Neuronal stem cell (in vitro differentiated cells): Measurements from ENCODE around the gene TMED8.

Experiments
- DNase-seq: peaks from one replicate; pipeline ENCODE4 v3.0.0-alpha.2; 2013; ENCODE audit warnings: low spot score
- H2AFZ ChIP-seq: one replicate; pipeline ENCODE4 v1.6.1; 2013; ENCODE audit warnings: mild to moderate bottlenecking, low read length, inconsistent platforms
- H2AK5ac ChIP-seq: 2 replicates; pipeline ENCODE4 v1.6.1; 2013; ENCODE audit warnings: low read depth, mild to moderate bottlenecking, inconsistent platforms, low read length, moderate library complexity, mixed read lengths
- H2BK120ac ChIP-seq: 2 replicates; pipeline ENCODE4 v1.6.1; 2013; ENCODE audit warnings: low read depth, mild to moderate bottlenecking, inconsistent platforms, low read length, moderate library complexity, mixed read lengths
- H2BK12ac ChIP-seq: one replicate; pipeline ENCODE4 v1.6.1; 2013; ENCODE audit warnings: low read length, inconsistent platforms
- H2BK15ac ChIP-seq: 2 replicates; pipeline ENCODE4 v1.6.1; 2013; ENCODE audit warnings: mild to moderate bottlenecking, low read length, inconsistent platforms, mixed read lengths
- H2BK5ac ChIP-seq: one replicate; pipeline ENCODE4 v1.6.1; 2013; ENCODE audit warnings: inconsistent platforms, mild to moderate bottlenecking, low read length, moderate library complexity
- H3K14ac ChIP-seq: one replicate; pipeline ENCODE4 v1.6.1; 2013; ENCODE audit warnings: low read length, inconsistent platforms
- H3K18ac ChIP-seq: 2 replicates; pipeline ENCODE4 v1.6.1; 2013; ENCODE audit warnings: low read length, inconsistent platforms
- H3K23ac ChIP-seq: 2 replicates; pipeline ENCODE4 v1.6.1; 2013; ENCODE audit warnings: low read depth, mild to moderate bottlenecking, mixed read lengths, low read length, inconsistent platforms; ENCODE audit not compliant: poor library complexity
- H3K27ac ChIP-seq: replicated peaks from 3 replicates; pipeline ENCODE4 v1.5.1; 2013; ENCODE audit warnings: low read length, inconsistent platforms
- H3K27me3 ChIP-seq, 3 experiments: 2 replicates each; pipeline ENCODE4 v1.6.1; 2013; ENCODE audit warnings: low read length in 3 of 3, mild to moderate bottlenecking in 2 of 3, inconsistent platforms in 1 of 3, low read depth in 1 of 3, mixed read lengths in 1 of 3, moderate library complexity in 1 of 3; ENCODE audit not compliant: control insufficient read depth in 3 of 3, insufficient read depth in 3 of 3
- H3K36me3 ChIP-seq, 2 donors: replicated peaks in 1 of 2; 2 replicates each; pipeline ENCODE4 v1.6.1; 2013; ENCODE audit warnings: low read length in 2 of 2; ENCODE audit not compliant: control insufficient read depth in 2 of 2, insufficient read depth in 2 of 2
- H3K4ac ChIP-seq: 2 replicates; pipeline ENCODE4 v1.6.1; 2013; ENCODE audit warnings: inconsistent platforms, mild to moderate bottlenecking, low read length, moderate library complexity
- H3K4me1 ChIP-seq, 2 donors: 1 replicate in 1 of 2; 2 replicates in 1 of 2; pipeline ENCODE4 v1.6.1; 2013; ENCODE audit warnings: low read length in 2 of 2, low read depth in 1 of 2; ENCODE audit not compliant: control insufficient read depth in 2 of 2, insufficient read depth in 1 of 2
- H3K4me2 ChIP-seq: one replicate; pipeline ENCODE4 v1.6.1; 2013; ENCODE audit warnings: mild to moderate bottlenecking, low read length, inconsistent platforms; ENCODE audit not compliant: insufficient read depth, poor library complexity, severe bottlenecking
- H3K4me3 ChIP-seq, 2 donors: 2 replicates each; pipeline ENCODE4 v1.5.1; 2013; ENCODE audit warnings: low read length in 2 of 2, mild to moderate bottlenecking in 2 of 2, inconsistent platforms in 1 of 2, moderate library complexity in 1 of 2
- H3K79me1 ChIP-seq: one replicate; pipeline ENCODE4 v1.6.1; 2013; ENCODE audit warnings: low read depth, mild to moderate bottlenecking, inconsistent platforms, low read length, moderate library complexity
- H3K9ac ChIP-seq: one replicate; pipeline ENCODE4 v1.6.1; 2013; ENCODE audit warnings: mild to moderate bottlenecking, low read depth, low read length, inconsistent platforms; ENCODE audit not compliant: poor library complexity
- H3K9me3 ChIP-seq, 2 donors: replicated peaks in 1 of 2; 2 replicates each; pipeline versions ENCODE3 to v1.6.1; 2013; ENCODE audit warnings: low read length in 2 of 2, mild to moderate bottlenecking in 2 of 2, inconsistent platforms in 1 of 2, low read depth in 1 of 2, mixed read lengths in 1 of 2, moderate library complexity in 1 of 2; ENCODE audit not compliant: control insufficient read depth in 2 of 2, insufficient read depth in 1 of 2
- H4K8ac ChIP-seq: one replicate; pipeline ENCODE4 v1.6.1; 2013; ENCODE audit warnings: low read depth, mild to moderate bottlenecking, inconsistent platforms, low read length, moderate library complexity
- H4K91ac ChIP-seq: one replicate; pipeline ENCODE4 v1.6.1; 2013; ENCODE audit warnings: low read length, low read depth, mild to moderate bottlenecking, inconsistent platforms; ENCODE audit not compliant: poor library complexity
- WGBS, 2 donors: extraction: QIAGEN DNeasy Blood & Tissue Kit; methylation state at CpG; one replicate each; pipeline ENCODE4 v1.1.7; 2013; ENCODE audit warnings: missing lambda C conversion rate in 2 of 2, mixed read lengths in 1 of 2; ENCODE audit not compliant: insufficient read length in 2 of 2, insufficient replicate concordance in 1 of 2; ENCODE audit errors: extremely low coverage in 2 of 2; 5-methylcytosine and 5-hydroxymethylcytosine counted together

Gene TMED8

GRCh38 chr14:77324816-77325745 is 51.8 kb downstream of the TMED8 start:
- Histone ChIP-seq H3K4me1 (peaks cover 7 to 9% of the 10 kb centered on the region in 2 donors), H2AK5ac (no peak overlapping the region), H4K91ac (no peak overlapping the region), H3K9me3 (no peaks in the 10 kb centered on the region), H2BK15ac (no peak overlapping the region), H3K4me2 (no peak overlapping the region), H3K4ac (no peak overlapping the region), H2BK120ac (no peak overlapping the region), H3K27me3 (no peaks in the 10 kb centered on the region), H3K36me3 (no peaks in the 10 kb centered on the region), H3K9ac (no peak overlapping the region), H2AFZ (no peak overlapping the region), H3K14ac (no peak overlapping the region), H2BK5ac (no peak overlapping the region), H4K8ac (no peak overlapping the region), H3K27ac (no peak overlapping the region), H2BK12ac (no peak overlapping the region), H3K4me3 (no peak overlapping the region), H3K18ac (no peak overlapping the region), H3K23ac (no peak overlapping the region), H3K79me1 (no peaks in the 10 kb centered on the region)
- no CpG with 5 or more reads among the region's 11 CpGs for WGBS, 2 donors
- no peak for DNase-seq

- Histone ChIP-seq H4K8ac (no peak overlapping the region), H3K18ac (no peak overlapping the region), H3K4me1 (peaks cover 12 to 14% of the 10 kb centered on the region in 2 donors), H3K4me2 (no peak overlapping the region), H3K23ac (no peak overlapping the region), H4K91ac (no peak overlapping the region), H3K27ac (no peak overlapping the region), H3K9me3 (no peaks in the 10 kb centered on the region), H2BK12ac (no peak overlapping the region), H3K36me3 (no peaks in the 10 kb centered on the region), H3K79me1 (no peaks in the 10 kb centered on the region), H2BK15ac (no peak overlapping the region), H2AFZ (no peak overlapping the region), H3K4ac (no peak overlapping the region), H3K9ac (no peak overlapping the region), H3K4me3 (no peak overlapping the region), H2BK120ac (no peak overlapping the region), H3K27me3 (no peaks in the 10 kb centered on the region), H3K14ac (no peak overlapping the region), H2AK5ac (no peak overlapping the region), H2BK5ac (no peak overlapping the region)
- DNase-seq, result no peak
- WGBS, 2 donors, result no CpG with 5 or more reads among the region's 3 CpGs
These were observed 52.6 kb downstream of the TMED8 start for GRCh38 chr14:77324289-77324688.

GRCh38 chr14:77323571-77323970 is 53.3 kb downstream of the TMED8 start:
- H4K91ac ChIP-seq, result no peak overlapping the region
- no peak overlapping the region for H2BK120ac ChIP-seq
- no peak overlapping the region for H3K14ac ChIP-seq
- no peaks in the 10 kb centered on the region for H3K9me3 ChIP-seq
- H3K4ac ChIP-seq, result no peak overlapping the region
- H3K4me2 ChIP-seq, result no peak overlapping the region
- no peaks in the 10 kb centered on the region for H3K36me3 ChIP-seq
- DNase-seq, result no peak
- no peak overlapping the region for H2AK5ac ChIP-seq
- no peak overlapping the region for H3K9ac ChIP-seq
- no peak overlapping the region for H3K4me3 ChIP-seq
- H2BK12ac ChIP-seq, result no peak overlapping the region
- no peaks in the 10 kb centered on the region for H3K79me1 ChIP-seq
- H3K4me1 ChIP-seq, result peaks cover 13 to 15% of the 10 kb centered on the region in 2 donors
- no peaks in the 10 kb centered on the region for H3K27me3 ChIP-seq
- no peak overlapping the region for H3K18ac ChIP-seq
- H2AFZ ChIP-seq, result no peak overlapping the region
- no peak overlapping the region for H3K23ac ChIP-seq
- no CpG with 5 or more reads among the region's 4 CpGs for WGBS, 2 donors
- no peak overlapping the region for H2BK5ac ChIP-seq
- no peak overlapping the region for H4K8ac ChIP-seq
- no peak overlapping the region for H3K27ac ChIP-seq
- no peak overlapping the region for H2BK15ac ChIP-seq

- no peak for DNase-seq
- Histone ChIP-seq H2AFZ (no peak overlapping the region), H4K91ac (no peak overlapping the region), H3K4me2 (no peak overlapping the region), H3K23ac (no peak overlapping the region), H3K79me1 (no peaks in the 10 kb centered on the region), H4K8ac (no peak overlapping the region), H3K18ac (no peak overlapping the region), H2BK5ac (no peak overlapping the region), H3K4ac (no peak overlapping the region), H3K27ac (no peak overlapping the region), H3K4me1 (peaks cover 15% of the 10 kb centered on the region in 2 donors), H3K9ac (no peak overlapping the region), H3K14ac (no peak overlapping the region), H2BK12ac (no peak overlapping the region), H2AK5ac (no peak overlapping the region), H3K36me3 (no peaks in the 10 kb centered on the region), H3K27me3 (no peaks in the 10 kb centered on the region), H2BK120ac (no peak overlapping the region), H2BK15ac (no peak overlapping the region), H3K4me3 (no peak overlapping the region), H3K9me3 (no peaks in the 10 kb centered on the region)
- no CpG with 5 or more reads among the region's 5 CpGs for WGBS, 2 donors
These were observed 53.9 kb downstream of the TMED8 start for GRCh38 chr14:77322951-77323350.
